CD4-positive, alpha-beta T cell treated with Interferon gamma for 1 hour (primary cell): Measurements from ENCODE around the gene MFN1.
A peak's percentile ranks its signal among the peaks of the same experiment; 100 is the strongest.

Experiments
- DNase-seq: peaks from one replicate; pipeline ENCODE4 v3.0.0-alpha.2; 2020

The MFN1 gene

DNA sequence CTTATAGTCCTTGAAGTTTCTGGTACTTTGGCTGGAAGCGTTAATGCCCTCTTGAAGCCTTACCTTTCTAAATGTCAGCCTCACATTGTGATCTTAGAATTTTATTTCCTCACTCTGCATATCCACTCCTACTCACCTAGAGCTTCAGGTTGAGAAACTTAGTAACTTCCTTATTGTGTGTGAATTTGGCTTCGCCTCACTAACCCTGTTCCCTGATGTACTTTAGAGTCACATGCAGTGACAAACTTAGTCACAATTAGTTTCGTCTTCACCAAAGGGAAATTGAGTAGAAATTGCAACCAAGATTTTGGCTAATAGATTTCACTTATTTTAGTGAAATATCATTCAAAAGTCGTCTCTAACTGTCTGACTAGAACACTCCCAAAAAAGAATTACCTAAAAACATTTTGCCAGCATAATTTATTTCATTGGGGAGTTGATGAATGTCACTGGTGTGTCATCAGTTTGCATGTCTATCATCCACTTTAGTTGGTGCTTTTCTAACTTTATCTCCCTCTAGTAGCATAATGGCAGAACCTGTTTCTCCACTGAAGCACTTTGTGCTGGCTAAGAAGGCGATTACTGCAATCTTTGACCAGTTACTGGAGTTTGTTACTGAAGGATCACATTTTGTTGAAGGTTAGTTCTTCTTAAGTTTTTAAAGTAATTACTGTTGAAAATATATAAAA, 960 bp downstream of the MFN1 start:
- no peak for DNase-seq

DNA sequence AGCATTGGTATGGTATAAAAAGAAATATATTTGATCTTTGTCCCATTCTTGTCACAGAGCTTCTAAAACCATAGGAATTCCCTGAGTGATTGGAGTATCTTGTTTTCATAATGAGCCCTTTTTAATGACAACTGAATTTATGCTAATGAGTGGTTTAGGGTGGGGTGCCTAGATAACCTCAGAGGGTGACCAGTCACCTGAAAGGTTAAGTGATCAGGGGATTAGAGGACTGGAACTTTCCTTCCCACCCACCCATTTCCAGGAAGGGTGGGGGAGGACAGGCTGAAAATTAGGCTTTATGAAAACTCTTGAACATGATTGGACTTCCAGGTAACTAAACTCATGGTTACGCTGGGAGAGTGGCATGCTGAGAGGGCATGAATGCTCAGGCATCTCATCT, 8.5 kb downstream of the MFN1 start:
- no peak for DNase-seq

DNA sequence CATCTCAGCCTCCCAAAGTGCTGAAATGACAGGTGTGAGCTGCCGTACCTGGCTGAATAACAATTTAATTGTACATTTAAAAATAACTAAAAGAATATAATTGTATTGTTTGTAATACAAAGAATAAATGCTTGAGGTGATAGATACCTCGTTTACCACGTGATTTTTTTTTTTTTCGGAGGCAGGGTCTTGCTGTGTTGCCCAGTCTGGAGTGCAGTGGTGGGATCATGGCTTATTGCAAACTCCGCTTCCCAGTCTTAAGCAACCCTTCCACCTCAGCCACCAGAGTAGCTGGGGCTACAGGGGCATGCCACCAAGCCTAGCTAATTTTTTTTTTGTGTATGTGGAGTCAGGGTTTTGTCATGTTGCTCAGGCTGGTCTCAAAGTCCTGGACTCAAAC, 15.8 kb downstream of the MFN1 start:
- DNase-seq = no peak

DNA sequence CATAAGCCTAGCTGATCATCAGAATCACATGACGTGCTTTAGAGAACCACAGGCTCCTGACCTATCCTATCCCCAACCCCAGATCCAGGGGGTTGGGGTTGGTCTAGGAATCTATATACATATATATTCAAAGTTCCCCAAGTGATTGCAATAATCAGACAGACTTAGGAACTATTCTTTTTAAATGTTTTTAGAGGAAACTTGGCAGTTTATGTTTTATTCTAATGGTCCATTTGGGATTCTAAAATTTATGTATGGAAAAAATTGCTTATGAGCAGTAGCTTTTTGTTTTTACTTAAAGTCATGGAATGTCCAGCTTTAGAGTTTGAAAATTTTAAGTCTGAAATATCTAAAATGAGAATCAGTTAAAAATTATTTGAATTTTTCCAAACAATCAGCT, 22.1 kb downstream of the MFN1 start:
- no peak for DNase-seq

DNA sequence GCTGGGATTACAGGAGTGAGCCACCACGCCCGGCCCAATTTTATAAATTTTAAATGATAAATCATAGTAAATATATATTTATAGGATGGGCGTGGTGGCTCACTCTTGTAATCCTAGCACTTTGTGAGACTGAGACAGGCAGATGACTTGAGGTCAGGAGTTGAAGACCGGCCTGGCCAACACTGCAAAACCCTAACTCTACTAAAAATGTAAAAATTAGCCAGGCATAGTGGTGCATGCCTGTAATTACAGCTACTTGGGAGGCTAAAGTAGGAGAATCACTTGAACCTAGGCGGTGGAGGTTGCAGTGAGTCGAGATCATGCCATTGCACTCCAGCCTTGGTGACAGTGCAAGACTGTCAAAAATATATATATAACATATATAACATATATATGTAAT, 26.4 kb downstream of the MFN1 start:
- no peak for DNase-seq

DNA sequence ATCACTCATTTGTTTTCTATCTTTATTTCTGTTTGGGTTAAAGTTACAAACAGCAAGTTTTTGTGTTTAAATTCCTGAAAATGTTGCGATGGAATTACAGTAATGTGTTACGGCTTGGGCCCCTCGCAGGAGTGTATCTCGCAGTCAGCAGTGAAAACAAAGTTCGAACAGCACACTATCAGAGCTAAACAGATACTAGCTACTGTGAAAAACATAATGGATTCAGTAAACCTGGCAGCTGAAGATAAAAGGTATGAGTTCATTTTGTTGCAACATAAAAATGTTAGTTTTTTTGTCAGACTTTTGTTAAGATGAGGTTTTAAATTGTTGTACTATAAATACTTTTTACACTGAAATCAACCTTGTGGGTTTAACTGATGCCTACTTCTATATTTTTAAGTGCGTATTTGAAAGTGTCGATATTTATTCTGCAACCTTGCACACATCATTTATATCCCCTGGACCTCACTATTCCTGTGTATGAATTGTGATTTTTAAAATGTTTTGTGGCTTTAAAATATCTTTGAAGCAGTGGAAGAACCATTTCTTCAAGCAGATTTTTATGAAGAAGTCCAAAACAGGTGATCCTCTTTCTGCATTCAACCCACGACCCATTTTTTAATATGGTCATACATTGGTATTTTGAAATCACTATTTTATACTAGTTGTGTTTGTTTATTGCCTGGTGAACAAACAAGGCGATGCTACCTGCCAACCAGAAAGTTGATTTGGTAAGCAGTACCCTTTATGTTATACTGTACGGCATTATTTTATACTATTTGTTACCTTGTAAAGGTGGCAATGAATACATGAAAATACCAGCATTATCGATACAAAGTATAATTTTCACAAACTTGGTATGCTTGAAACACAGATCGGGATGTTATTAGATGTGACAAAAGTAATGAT, 27.8 kb downstream of the MFN1 start:
- no peak for DNase-seq

DNA sequence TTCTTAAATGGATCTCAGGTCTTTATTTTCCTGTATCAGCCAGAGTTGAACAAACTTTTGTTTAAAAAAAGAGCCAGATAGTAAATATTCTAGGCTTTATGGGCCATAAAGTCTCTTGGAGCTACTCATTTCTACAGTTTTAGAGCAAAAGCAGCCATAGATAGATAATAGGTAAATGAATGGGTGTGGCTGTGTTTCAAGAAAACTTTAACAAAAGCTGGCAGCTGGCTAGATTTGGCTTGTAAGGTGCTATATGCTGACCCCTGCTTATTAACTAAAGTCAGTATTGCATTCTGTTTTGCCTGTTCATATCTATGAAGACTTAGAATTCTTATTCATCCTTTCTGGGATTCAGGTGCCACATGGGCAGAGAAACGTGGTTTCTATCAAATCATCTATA, 29.0 kb downstream of the MFN1 start:
- no peak for DNase-seq

DNA sequence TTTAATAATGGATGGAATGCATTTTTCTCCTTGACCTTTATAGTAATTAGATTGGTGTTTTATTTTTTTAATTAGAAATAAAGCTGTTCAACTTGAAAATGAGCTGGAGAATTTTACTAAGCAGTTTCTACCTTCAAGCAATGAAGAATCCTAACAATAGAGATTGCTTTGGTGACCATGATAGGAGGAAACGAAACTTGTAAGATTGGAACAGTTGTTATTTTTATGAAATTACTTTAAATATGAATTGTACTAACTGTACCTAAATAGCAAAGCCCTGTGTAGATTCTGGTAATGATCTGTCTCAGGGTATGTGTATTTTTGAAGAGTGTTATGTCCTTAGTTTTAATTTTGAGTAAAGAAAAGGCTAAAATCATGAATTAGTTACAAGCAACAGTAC, 44.4 kb downstream of the MFN1 start:
- no peak for DNase-seq

DNA sequence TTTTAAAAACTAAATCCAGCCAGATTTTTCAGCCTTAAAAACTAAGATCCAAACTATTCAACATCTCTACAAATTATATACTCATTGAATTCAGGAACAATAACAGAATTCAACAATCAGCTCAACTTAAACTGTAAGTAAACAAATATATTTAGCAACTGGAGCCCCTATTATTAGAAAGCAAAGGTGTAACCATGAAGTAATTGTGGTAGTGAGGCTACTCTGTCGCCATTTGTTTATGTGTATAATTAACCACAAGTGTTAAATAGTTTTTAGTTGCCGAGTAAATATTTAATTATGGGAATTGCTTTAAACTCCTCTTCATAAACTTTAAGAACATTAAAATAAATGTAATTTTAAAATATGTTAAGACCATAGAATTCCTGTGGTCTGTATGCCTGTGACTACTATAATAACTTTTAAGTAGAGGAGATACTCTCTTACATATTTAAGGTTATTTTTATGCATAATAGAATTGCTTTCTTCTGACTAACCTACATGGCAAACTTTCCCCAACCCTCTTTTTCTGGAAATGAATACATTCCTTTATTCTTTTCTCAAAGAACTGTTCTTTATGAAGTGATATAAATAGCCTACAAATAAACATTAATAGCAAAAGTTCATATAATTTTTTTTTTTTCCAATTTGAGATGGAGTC, 51.2 kb downstream of the MFN1 start:
- DNase-seq = no peak

DNA sequence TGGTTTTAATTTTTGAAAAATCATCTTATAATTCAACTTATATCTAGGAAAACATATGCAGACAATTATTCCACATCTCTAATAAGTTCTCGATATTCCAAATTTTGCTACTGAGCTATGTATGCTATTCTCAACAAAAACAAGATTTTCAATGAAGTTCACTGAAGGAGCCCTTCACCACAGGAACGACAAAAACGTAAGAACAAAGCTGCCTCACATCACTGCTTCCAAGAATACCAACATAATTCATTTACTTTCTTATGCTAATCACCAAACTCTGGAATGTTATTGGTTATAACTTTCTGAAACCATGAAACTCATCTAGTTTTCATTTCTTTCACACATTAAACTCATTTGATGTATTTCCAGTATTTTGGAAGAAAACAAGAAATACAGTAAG, 54.1 kb downstream of the MFN1 start:
- no peak for DNase-seq

DNA sequence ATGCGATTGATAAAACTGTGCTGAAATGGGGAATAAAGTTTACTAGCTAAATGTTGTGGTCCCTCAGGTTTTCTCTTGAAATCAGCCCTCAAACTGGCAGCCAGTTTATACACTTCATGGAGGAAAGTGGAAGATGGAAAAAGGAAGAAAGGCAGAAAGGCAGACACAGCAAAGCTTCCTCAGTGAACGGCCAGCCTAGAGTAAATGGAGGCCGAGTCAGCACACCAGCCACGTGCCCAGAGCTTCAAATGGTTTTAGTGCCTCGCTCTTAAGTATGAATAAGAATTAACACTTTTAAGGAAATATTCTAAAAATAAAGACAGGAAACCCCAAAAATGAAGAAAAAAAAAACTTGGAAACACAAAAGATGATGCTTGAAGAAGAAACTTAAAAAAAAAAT, 55.5 kb downstream of the MFN1 start:
- DNase-seq = no peak

DNA sequence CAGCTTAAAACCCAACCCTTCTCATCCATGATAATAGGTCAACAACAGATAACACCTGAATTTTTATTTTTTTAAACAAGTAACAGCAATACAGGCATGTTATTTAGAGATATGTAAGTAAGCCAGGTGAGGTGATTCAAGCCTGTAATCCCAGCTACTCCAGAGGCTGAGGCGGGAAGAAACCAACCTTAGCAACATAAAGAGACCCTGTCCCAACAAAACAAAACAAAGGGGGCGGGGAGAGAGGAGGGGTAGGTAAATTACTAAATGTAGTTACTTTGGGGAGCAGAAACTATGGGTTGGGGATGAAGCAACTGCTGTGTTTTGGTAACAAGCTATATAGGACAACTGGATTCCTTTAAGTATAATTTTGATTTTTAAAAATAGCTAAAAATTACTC, 56.8 kb downstream of the MFN1 start:
- DNase-seq = no peak

DNA sequence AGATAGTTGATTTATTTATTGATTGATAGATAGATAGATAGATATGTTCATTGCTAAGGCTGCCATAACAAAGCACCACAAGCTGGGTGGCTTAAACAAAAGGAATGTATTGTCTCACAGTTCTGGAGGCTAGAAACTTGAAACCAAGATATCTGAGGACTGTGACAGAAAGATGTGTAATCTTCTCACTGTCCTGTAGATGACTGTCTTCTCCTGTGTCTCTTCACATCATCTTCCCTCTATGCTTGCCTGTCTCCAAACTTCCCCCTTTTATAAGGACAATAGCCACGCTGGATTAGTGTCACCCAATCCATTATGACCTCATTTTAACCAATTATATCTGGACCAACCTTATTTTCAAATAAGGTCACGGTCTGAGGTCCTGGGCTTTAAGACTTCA, 62.8 kb downstream of the MFN1 start:
- DNase-seq = no peak

DNA sequence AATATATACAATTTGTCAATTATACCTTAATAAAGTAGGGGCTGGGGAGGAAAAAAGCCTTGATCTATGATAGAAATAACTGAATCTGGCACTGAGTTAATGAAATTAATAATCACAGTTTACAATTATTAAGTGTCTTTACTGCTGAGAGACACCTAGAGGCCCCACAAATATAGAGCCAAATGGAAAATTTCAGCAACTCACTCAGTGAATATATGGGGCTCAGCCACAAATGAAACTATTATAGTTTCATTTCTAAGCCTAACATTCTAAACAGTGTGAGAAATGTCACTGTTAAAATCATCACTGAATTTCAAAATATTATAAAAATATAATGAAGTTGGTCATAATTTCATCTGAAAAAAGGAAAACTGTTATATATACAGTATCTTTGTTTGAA, 63.5 kb downstream of the MFN1 start:
- DNase-seq = no peak

DNA sequence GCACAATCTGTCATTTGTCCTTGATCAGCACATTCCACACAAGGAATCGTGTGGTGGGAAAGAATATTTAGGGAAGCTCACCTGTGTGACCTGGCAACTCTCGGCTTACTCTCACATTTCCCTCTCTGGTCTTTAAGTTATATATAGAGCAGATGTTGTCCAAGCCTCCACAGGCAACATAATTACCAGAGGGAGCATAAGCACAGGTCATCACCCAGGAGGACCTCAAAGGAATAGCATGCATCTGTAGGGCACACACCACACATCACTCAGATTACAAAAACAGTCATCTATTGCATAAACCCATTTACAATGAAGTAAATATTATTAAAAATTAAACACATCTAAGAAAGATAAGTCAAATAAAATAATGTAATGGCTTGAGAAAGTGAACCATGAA, 67.3 kb downstream of the MFN1 start:
- DNase-seq = no peak

DNA sequence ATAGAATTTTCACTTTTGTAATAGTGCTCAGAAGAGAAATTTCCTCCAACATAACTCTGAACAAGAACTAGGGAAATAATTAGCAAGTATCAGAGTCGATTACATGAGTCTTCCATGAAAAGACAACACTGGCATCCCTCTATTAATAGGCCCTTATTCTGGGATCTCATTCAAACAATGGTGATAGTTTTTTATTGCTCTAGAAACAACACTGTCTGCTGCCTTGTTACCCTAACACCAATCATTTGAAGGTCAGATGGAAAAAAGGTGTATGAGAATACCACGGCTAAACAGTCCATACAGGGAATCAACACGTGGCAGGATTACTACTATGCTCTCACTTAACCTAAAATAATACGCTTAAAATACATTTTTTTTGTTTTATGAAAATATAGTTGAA, 67.9 kb downstream of the MFN1 start:
- no peak for DNase-seq

DNA sequence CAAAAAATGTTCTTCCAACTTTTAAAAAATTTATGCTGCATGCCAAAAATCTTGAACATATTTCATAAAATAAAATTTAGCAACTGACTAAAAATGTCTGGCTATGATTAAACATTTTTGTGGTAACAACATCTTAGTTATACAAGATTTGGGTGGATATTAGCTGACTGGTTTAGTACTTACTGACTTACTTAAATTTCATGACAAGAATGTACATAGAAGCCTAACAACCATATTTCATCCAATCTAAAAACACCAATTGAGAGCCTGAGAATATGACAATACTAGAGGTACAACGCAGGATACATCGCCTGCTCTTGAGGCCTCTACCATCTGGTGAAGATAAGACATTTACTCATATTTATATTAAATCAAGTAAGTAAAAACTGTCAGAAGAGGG, 69.2 kb downstream of the MFN1 start:
- no peak for DNase-seq

DNA sequence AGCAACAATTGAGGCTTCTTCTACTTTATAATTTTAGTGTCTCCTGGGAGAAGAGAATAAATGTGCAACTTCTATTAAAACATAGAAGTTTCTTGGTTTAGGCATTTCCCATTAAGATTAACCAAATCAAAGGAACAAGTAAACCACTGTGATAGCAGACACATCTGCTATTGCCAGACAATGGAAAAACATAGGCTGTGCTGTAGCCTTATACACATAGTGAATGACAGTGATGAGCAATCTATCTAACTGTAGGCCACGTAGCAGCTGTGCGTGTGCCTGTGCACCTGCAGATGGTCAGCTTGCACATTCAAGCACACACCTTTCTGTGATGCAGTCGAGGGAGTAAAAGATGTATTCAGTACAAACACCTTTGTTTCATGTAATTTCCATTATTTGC, 71.1 kb downstream of the MFN1 start:
- DNase-seq = no peak

DNA sequence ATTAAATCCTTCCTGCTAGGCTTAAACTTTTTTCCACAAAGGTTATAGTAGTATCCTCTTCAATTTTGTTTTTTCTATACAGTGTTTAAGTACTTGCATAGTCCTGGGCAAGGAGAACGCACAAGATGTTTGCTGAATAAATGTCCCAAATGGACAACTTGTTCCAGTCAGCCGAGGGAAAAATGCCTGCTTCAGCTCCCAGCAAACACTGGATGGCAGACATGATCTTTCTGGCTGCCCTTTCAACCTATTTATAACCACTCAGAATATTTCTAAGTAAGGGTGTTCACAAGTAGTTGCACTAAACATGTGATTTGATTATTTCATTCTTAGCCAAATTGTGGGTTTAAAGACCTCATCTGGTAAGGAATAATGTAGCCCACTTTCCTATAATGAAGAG, 74.0 kb downstream of the MFN1 start:
- no peak for DNase-seq

DNA sequence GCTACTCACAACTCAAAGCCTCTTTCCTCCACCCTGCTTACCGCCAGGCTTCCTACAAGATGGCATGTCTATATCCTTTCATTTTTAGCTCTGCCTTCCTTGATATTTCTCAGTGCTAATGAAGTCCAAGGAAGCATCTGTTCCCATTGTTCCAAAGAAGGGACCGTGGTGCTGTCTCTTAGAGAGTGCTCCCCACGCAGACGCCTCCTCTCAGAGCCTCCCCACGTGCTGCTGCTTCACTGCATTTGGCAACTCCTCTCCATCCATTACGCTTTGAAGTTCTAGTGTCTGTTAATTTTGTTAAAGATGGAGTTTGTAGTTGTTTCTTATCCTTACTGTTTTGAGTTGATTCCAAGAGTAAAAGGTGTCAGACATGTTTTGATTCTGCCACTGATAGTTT, 77.6 kb downstream of the MFN1 start:
- no peak for DNase-seq

DNA sequence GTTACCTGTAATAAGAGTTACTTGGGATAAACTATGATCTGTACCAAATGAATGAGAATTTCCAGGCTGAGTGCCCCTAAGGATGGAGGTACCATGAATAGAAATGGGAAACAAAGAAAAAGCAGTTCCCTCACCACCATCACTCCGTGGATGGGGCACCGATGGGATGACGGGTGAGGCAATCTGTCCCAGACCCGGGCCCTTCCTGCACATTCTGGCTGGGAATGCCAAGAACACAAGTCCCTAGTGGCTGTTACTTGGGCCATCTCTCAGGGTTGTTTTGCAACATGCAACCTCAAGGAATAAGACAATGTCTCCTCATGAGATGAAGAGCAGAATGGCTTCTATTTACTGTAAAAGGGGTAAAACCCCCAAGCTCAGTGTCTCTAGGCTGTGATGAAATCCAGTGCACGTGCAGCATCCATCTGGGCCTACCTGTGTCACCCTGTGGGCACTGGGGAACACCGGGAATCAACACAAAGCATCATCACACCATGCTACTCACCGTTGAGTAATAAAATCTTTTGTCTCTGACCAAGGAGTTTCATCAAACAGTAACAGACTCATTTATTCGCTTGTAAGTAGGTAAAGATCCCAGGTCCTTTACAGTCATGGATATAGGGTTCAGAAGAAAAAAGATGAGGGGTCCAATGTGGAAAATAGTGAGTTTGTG, 81.5 kb downstream of the MFN1 start:
- no peak for DNase-seq

DNA sequence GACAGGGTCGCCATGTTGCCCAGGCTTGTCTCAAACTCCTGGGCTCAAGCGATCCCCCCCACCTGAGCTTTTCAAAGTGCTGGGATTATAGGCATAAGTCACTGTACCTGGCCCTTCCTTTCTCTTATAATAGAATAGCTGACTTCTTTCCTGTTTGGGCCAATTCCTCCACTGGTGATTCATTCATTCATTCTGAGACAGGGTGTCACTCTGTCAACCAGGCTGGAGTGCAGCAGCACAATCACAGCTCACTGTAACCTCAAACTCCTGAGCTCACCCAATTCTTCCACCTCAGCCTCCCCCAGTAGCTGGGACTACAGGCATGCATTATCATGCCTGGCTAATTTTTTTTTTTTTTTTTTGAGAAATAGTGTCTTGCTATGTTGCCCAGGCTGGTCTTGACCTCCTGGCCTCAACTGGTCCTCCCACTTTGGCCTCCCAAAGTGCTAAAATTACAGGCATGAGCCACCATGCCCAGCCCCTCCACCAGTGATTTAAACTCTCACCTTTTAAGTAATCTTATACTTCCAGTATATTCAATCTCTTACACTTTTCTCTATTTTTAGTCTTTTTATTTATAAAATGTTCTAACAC, 82.9 kb downstream of the MFN1 start:
- DNase-seq = no peak

DNA sequence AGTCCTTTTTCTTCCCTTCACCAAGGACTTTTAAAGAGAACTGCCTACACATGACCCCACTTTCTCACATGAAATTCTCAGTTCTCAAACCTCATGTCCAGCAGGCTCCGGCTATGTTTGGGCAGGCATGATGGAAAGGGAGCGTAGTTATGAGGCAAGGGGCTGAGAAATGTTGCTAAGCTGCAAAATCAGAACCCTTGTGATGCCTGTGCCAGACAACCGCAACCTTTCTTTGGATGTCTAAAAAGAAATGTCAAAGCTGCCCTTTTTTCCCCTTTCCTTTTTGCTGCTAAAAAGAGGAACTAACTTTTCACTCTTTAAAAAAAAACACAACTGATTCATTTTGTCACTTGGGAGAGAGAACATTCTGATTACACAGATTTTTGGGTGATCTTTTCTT, 84.5 kb downstream of the MFN1 start:
- peak; percentile 4 for DNase-seq
